ENCODE results near the gene MRPL46.

DNA sequence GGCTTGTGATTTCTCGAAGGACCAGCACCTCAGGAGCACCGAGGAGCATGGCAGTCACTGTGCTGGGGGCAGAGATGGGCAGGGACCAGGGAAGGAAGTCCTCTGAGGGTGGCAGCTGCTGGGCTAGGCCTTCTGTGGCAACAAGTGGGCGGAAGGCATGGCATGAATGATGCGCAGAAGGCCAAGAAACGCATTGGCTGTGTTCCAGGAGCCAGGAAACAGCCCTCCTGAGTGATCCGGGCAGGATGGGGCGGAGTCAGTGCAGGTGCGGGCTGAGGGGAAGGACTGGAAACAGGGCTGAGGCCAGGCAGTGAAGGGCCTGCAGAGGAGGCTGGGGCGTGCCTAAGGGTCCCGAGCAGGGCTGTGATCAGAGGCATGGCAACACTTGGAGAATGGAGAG is 24.0 kb upstream of the MRPL46 start:
- TF ChIP-seq CTCF (optimal IDR thresholded peaks at IDR 0.05 in 1 of 3, IDR thresholded peaks at IDR 0.05 in 1 of 3, conservative IDR thresholded peaks at IDR 0.05 in 1 of 3; ENCODE audit: extremely low read depth in 1 of 3, insufficient read depth in 2 of 3, low read length in 3 of 3) (no peak), EZH2 (IDR thresholded peaks at IDR 0.05; ENCODE audit: low read length) (no peak)
